Stimulated activated CD4-positive, alpha-beta T cell treated with anti-CD3 and anti-CD28 coated beads, TNF-alpha, amount 100 ng/mL, for 1 hour (primary cell): ENCODE results near the gene SDC3.

Source experiments
- DNase-seq, 3 donors: peaks; one replicate each; pipeline ENCODE4 v3.0.0-alpha.2; 2020; ENCODE audit warnings: low read depth in 3 of 3, low spot score in 1 of 3

The SDC3 gene

DNA sequence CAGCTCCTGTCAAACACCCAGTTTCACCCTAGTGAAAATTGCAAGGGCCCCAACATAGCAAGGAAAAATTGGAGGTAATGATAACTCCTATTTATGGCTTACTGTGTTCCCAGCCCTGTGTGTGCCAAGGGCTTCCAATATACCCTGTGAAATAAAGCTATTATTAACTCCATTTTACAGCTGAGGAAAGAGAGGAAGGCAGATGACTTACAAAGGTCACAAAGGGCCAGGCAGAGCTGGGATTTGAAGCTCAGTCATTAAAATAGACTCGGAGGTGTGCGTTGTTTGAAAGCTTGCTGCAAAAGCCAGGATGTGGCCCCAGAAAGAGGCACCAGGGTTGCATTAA lies 20.2 kb upstream of the SDC3 start:
- DNase-seq = no peak

DNA sequence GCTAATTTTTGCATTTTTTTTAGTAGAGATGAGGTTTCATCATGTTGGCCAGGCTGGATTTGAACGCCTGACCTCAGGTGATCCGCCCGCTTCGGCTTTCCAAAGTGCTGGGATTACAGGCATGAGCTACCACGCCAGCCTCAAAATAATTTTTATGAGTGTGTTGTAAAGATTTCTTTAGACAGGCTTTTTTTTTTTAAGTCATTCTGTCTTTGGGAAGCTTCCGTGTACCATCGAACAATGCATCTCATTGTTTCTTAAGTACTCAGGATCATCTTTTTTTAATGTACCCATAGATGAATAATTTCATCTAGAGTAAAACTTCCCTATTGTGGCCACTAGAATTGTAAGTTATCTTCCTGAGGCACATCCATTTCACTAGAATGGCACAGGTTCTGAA lies 19.6 kb upstream of the SDC3 start:
- no peak for DNase-seq

DNA sequence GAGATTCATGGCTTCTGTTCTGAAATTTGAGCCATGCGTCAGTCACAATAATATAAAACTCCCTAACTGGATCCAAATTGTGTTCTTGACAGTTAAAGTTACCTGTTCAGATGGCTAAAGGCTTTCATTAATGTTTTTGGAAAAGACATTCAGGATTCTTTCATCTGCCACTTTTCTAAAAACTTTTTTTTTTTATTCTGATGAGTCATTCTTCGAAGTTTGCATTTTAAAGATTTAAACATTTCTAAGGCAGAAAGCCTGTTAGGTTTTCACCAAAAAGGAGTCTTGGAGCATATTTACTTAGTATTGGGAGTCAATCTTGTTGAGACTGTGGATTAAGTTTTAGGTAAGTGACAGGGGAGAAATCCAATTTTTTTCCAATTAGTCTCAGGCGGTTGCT lies 18.9 kb upstream of the SDC3 start:
- no peak for DNase-seq

DNA sequence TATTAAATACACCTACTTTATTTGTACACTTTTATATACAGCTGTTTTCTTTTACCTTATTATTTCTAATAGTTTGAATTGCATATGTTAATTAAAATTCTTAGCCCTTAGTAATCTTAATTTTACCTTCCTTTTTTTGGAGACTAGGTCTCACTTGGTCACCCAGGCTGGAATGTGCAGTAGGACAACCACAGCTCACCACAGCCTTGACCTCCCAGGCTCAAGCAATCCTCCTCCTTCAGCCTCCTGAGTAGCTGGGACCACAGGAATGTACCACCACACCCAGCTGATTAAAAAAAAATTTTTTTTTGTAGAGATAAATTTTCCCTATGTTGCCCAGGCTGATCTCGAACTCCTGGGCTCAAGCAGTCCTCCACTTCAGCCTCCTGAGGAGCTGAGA lies 15.0 kb upstream of the SDC3 start:
- DNase-seq = no peak

DNA sequence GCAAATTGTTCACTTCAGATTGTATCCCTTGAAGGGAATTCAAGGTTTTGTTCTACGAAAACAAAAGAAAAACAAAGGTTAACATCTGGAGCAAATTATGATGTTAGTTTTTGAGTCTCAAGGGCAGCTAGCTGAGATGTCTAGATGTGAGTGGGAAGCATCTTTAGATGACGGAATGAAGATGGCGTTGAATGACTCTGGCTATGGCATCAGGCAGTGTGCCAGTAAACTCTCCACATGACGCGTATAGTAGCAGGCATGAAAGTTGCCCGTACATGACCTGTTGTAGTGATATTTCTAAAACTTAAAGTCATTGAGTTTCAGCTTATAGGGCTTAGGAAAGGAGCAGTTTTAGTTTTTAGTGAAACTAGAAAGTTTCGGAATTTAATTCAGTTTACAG lies 12.3 kb upstream of the SDC3 start:
- DNase-seq = no peak

DNA sequence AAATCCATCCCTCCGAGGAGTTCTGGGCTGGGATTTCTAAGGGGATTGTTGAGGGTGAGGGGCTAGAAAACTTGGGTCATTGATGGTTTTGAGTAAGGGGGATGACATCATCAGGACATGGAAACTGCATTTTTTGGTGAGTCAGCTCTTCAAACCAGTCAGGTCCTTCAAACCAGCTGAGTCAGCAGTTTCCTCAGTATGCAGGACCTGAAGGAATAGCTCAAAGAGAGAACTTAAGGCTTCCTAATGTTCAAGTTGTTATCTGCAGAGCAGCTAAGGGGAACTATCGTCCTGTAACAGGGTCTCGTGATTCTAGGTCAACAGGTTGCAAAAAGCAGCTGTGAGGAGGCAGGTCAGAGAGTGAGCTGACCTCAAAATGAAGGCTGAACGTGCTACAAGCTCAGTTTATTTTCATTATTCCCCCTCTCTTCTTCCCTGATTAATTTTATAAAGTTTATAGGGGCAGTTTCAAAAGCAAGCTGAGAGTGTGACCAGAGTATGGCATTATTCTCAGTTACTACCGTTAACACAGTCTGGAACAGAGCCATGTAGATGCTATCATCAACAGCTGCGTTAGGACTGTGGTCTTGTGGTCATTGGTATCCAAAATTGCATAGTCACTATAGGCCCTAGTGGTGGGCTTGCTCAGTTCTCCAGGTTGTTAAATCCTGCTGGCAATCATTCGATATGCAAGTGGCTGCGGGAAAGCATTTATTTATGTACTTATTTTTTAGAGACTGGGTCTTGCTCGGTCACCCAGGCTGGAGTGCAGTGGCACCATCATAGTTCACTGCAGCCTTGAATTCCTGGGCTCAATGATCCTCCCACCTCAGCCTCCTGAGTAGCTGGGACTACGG lies 10.7 kb upstream of the SDC3 start:
- no peak for DNase-seq

DNA sequence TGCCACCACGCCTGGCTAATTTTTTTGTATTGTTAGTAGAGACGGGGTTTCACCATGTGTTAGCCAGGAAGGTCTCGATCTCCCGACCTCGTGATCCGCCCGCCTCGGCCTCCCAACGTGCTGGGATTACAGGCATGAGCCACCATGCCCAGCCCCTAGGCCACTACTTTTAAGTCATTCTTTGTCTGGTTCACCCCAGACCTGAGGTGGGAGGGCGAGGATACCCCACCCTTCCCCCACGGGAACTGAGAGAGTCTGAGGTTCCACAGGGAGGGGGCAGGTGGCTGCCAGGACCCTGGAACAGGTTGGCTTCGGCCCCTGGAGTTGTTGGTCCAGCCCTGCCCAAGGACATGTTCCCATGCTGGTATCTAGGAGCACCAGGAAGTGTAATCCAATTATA lies 7.7 kb upstream of the SDC3 start:
- no peak for DNase-seq

DNA sequence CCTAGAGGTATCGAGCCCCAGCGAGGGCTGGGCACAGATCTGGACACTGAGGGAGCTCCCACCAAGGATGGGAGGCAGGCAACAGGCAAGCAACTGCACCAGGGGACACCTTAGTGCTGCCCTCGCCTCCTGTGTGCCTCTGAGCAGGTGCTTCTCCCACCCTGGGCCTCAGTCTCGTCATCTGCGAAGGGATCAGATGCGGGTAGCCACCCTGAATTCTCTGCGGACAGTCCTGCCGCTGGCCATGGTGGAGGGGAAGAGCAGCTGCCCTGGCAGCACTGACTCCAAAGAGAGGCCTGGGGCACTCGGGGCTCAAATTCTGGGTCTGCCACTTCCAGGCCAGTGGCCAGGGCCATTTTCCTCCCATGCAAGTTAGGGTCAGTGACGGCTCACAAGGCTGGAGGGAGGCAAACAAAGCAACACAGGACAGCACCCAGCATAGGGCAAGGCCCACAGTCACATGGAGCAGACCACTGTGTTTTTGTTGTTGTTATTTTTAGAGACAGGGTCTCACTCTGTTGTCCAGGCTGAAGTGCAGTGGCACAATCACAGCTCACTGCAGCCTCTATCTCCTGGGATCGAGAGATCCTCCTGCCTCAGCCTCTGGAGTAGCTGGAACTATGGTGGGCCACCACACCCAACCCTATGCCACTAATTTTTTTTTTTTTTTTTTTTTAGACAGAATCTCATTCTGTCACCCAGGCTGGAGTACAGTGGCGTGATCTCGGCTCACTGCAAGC lies 7.1 kb upstream of the SDC3 start:
- no peak for DNase-seq

DNA sequence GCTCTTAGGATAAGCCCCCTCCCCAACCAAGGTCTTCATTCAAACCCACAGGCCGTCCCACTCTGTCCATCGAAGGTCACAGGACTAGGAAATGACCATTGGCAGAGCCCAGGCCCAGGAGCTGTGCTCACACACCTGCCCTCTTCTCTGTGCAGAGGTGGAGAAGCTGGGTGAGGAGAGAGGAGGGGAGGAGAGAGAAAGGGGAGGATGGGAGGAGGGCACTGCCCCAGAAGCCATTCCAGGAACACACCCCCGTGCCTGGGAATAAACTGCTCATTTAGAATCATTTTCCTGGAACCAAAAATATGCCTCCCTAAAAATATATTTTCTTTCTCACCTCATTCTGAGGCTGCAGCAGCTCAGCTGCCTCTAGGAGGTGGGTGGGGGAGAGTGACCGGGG lies 6.4 kb upstream of the SDC3 start:
- no peak for DNase-seq

DNA sequence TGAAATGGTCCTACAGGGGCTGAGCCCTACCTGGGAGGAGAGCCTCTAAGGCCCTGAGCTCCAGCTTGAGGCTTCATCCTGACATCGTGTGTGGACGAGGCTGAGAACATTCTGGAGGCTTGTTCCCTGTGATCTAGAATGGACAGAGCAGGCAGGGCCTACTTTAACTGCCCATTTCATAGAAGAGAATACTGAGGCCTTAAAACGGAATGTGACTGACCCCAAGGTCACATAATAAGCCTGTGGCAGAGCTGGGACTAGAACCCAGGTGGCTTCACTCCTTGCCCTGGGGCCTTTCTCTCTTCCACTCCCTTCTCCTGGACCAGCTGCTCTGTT lies 6.0 kb upstream of the SDC3 start:
- DNase-seq = no peak

DNA sequence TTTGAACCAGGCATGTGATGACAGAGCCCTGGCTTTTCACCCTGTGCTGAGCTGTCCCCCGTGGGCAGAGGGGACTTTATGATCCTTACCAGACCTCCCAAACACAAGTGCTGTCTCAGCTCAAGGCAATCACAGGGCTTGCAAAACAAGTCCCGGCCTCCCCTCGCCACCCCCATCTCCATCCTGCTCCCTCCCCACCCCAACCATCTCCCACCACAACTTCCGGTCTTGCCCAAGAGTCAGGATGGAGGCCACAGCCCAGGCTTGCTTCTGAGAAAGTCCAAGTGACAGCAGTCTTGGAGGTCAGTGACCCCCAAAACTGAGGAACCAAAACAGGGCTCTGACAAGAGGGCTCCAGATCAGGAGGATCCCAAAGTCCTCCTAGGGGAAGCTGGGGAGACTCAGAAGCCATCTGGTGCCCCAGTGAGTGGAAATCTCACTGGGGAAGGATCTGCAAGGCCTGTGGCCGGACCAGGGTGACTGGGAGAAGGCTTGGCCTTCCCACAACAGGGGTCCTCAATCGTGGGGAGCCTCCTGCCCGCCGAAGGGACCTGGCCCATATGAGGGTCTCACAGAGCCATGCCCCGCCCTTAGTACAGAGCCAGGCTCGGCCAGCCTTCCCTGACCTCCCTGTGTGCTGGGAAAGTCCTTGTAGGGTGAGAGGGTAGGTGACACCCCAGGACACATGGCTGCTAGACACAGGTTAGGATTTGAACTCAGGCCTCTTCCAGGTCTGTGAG lies 4.5 kb upstream of the SDC3 start:
- DNase-seq = no peak

DNA sequence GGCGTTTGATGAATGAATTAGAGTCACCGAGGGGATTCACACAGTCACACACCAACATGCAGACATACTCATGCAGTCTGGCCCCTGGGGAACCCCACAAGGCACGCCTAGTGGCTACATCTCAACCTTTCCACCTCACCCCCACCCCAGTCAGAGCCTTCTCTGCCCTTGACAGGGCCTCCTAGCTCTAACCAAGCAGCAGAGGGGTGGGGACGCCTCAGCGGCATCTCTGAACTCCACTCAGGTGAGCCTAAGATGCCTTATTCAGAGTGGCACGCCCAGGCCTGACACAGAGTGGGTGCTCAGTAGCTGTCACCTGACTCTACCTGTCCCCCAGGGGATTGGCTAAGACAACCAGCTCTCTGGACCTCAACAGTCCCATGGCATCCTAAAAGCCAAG lies 3.7 kb upstream of the SDC3 start:
- no peak for DNase-seq

DNA sequence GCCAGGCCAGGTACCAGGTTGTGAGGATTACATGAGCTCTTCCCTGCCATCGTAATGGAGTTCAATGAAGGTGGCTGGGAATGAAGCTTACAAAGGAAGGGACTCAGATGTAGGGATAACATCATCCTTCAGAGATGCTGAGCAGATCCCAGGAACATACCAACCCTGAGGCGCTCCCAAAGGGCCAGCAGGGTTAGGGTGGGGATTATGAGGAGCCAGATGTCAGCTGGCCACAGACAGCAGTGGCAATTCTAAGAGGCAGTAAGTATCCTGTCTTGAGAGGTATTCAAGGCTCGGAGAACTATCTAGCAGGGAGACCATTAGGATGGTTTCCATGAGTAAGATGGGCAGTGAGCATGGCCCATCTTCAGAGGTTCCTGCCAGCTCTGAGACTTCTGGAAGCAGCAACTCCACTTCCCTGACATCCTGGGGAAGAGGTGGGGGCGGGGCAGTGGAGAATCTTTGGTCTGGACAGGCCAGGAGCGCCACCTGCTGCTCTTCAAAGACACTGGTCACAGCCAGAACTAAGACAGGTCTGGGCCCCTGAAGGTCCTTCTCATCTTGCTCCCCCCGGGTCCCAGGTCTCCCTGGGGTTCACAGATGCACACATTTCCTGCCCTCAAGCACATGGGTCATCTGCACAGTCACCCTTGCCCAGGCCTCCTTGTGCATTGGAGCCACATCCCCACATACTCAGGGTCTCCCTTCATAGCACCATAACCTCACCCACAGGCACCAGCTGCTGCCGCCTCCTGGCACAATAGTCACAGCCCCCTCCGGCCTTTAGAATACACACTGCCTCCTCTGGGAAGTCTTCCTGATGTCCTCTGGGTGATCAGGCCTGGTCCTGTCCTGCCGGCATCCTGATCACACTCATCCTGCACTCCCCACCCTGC lies 2.7 kb upstream of the SDC3 start:
- DNase-seq = peak; percentile 4 to 24 (median 15)

DNA sequence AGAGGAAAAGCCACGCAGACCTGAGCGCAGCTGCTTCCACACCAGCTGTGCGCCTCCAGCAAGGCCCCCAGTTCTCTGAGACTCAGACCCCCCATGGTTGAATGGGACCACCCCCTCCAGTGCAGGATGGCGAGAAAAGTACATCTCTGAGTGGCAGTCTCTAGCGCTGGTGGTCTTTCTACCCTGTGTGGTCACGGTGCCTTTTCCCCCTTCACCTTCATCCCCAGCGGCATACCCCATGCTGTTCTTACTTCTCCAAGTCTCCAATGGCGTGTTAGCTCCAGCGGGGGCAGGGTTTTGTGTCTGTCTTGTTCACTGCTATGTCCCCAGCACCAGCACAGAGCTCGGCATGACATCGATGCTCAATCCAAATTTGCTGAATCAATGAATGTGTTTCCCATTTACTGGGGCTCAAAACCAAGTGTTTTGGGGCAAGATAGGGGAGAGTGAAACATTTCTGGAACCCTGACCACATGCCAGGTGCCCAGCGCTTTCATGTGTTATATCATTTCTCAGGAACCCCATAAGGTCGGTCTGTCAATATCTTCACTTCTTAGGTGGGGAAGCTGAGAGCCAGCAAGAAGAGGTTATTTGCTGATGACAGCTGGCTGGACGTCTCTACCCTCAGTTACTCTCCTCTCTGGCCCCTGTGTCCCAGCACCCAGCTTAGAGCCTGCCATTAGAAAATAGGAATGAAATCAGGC lies 959 bp upstream of the SDC3 start:
- DNase-seq = no peak

DNA sequence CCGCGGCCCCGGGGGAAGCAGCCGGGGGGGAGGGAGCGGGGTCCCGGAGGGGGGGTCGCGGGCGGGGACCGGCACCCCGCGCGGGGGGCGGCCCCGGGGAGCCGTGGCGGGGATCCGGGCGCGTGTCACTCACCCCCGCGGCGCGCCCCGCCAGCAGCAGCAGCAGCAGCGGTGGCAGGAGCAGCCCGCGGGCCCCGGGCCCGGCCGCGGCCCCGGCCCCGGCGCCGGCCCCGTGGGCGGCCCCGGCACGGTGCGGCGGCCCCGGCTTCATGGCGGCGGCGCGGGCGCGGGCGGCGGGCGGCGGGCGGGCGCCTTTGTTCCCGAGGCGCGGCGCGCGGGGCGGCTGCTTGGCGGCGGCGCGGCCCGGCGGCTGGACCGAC lies 252 bp downstream of the SDC3 start:
- no peak for DNase-seq

DNA sequence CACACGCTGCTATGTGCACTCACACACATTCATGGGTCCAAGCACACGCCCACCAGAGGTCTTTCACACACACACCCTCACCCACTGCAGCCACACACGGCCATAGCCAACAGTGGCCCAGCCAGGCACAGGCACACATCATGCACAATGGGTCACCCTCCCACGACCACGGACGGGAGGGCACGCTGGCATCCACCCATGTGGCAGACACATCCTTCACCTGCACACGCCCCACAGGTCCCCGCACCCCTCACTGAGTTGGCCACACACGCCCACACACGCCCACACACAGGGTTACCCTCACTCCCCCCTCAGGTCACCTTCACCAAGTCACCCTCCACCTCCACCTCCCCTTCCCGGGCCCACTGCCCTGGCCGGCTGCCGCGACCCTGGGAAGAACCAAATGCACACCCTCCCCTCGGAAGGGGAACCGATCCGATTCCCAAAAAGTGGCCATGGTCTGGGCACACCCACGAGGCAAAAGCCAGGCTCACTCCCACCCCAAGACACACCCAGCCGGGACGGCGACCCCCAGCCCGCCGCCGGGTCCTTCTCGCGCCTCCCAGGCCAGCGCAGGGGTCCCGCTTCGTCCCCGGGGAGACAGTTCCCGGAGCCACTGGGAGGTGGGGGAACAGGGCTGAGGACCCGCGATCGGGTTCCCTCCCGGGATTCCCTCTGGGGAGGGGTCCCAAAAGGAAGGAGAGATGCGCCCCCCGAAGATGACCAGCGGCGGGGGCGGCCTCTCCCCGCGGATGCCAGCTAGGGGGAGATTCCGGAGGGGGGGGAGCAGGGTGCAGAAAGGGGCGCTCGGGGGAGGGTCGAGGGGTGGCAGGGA lies 860 bp downstream of the SDC3 start:
- no peak for DNase-seq

DNA sequence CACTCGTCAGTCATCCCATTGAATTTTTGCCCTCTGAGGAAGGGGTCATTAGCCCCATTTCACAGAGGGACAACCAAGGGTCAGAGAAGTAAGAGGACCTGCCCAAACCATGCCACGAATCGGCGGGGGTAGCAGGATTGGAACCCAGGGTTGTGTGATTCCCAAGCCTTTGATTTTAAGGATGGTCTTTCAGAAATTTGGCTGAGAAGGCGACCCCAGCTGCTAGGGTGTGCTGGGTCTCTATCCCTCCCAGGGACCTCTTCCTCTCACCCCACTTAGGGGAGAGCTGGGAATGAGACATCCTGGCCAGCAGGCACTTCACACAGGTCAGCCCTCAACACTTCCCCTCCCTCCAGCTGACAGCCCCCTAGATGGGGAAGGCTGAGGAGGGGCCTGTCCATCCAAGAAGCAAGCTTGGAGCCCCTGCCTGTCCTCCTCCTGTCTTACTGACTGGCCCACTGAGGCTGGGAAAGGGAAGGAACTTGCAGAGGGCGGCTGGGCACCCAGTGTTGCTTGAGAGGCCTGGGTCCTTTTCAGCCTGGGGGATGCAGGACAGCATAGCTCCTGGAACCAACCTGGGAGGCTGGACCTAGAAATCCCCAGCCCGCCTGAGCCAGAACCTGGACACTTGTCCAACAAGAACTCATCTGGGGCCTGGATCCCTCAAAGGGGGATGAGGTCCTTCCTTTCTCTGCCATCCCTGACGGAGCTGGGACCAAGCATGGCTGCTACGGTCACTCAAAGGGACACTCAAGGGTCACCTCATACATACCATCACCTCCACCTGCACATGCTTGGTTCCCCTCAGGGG lies 1.7 kb downstream of the SDC3 start:
- DNase-seq = no peak

DNA sequence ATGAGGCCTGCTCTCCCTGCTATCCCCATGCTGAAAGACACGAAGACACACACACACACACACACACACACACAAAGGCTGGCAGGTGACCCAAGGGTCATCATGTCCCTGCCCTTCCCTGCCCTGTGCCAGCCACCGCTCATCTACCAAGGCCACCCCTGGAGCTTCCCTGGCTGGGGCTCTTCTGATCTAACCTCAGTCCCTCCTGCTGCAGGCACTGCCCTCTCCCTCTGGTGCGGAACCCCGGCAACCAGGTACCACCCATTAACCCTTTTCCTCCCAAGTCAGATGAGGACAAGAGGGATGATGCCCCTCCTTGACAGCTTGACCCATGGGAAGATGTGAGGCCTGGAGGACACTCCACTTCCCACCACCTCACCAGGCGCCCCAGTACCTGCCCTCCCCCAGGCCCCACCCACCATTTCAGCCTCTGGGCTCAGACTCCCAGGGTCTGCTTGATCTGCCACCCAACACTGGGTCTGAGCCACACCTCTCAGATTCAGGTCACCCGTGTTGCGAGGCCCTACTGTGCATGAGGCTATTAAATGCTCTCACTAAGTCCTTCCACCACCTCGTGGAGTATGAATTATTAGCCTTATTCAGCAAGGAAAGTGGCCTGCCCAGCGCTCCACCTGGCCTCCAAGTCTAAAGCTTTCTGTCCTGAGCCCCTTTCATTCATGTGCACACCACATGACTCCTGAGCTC lies 2.5 kb downstream of the SDC3 start:
- no peak for DNase-seq
